GM12874 (cell line): ENCODE data around the gene SASH1.

Source experiments
- CTCF ChIP-seq: IDR thresholded peaks from 2 replicates; pipeline ENCODE4 v1.5.1; 2011; ENCODE audit warnings: low read depth, mild to moderate bottlenecking, control low read depth, low read length, moderate library complexity; ENCODE audit not compliant: insufficient read depth

SASH1 gene

GRCh38 chr6:148529010-148529409 is 186.4 kb downstream of the SASH1 start:
- TF ChIP-seq CTCF = no peak

- no peak for TF ChIP-seq CTCF
These were observed 187.8 kb downstream of the SASH1 start for GRCh38 chr6:148530394-148530953.

- TF ChIP-seq CTCF = no peak
These were observed 188.3 kb downstream of the SASH1 start for GRCh38 chr6:148530976-148531375.

- no peak for TF ChIP-seq CTCF
These were observed 190.1 kb downstream of the SASH1 start for GRCh38 chr6:148532698-148533097.

GRCh38 chr6:148533309-148534107 is 190.9 kb downstream of the SASH1 start:
- no peak for TF ChIP-seq CTCF

- no peak for TF ChIP-seq CTCF
These were observed 192.2 kb downstream of the SASH1 start for GRCh38 chr6:148534871-148535270.

- TF ChIP-seq CTCF = no peak
These were observed 192.7 kb downstream of the SASH1 start for GRCh38 chr6:148535381-148535780.
